HG03442 (cell line): Measurements from ENCODE around the gene CCDC170.
"Not testable (repeated sequence)": the region's sequence is repeated elsewhere in the genome, so short reads cannot be mapped to it uniquely, and the experiment has no call there.

Experiments used
- ATAC-seq: cut with Tn5 transposase; IDR thresholded peaks from one replicate; pipeline ENCODE4 v1.9.1; 2021; ENCODE audit warnings: mild to moderate bottlenecking, moderate library complexity; ENCODE audit not compliant: unreplicated experiment

The CCDC170 gene

DNA sequence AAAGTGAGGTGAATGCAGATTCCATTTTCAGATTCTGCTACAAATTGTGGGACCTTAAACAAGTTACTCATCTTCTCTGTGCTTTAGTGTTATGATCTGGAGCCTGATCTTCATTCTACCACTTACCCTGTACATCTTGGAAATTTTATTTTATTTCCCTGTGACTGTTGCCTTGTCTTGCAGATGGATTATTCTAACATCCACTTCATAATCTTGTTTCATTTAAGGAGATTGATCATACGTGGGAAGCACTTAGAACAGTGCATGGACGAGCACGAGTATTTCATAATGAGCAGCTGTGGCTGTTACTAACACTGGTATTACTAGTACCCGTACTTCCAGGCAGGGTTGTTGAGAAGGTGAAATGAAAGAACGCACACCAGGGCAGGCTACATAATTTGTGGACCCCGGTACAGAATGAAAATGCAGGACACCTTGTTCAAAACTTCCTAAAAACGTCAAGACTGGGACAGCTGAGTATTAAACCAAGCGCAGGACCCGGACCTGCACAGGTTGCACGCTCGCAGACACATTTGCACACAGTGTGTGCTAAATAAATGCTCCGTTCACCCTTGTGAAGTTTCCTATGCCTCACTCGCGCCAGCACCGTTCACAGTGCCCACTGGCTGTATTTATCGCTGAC lies 535 bp upstream of the CCDC170 start:
- no peak for ATAC-seq

DNA sequence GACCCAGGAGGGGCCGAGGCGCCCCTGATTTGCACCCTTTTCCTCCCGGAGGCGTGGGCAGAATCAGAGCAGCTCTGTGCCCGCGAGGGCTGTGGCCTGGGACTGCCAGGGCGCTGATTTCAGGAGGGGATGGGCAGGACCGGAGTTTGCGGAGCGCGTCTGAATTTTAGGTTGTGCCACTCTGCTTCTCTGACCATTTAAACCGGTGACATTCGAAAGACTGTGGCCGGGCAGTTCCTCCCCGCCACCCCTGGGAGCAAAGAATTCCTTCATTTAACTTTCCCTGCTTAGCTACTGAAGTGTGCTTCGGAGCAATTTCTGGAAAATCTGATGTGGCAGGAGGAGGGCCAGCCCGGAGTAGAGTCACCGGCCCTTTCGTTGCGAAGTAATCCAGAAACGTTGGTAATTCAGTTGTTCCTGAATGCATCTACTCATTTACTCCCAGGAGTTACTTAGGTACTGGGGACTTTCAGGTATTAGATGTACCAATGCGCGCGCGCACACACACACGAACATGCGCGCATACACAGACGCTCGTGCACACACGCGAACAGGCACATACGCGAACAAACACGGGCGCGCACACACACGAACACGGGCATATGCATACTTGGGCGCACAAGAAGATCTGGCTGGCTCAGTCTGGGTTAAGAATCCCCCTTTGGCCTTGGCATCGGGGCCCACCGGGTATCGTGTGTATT lies 568 bp downstream of the CCDC170 start:
- ATAC-seq = no peak

DNA sequence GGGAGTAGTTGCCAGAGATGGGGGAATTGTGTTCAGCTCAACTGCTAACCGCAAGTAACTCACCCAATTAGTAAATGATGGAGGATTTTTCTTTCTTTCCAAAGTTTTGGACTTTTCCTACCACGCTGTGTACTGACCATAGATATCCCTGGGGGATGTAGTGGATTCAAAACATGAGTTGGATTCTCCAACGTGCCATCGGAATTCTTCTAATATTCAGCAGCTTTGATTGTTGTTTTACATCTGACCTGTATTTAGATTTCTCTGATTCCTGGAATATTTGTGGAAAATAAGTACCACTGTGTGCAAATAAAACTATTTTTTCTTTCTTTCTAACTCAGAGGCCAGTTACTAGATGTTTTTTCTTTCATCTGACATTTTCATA lies 1.1 kb downstream of the CCDC170 start:
- ATAC-seq = no peak

DNA sequence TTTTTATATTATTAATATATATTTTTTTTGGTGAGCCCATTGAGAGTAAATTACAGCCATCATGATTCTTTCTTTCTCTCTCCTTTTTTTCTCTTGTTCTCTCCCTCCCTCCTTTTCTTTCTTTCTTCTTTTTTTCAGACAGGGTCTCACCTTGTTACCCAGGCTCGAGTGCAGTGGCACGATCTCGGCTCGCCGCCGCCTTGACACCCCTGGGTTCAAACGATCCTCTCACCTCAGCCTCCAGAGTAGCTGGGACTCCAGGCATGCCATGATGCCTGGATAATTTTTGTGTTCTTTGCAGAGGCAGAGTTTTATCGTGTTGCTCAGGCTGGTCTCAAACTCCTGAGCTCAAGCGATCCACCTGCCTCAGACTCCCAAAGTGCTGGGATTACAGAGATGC lies 1.6 kb downstream of the CCDC170 start:
- no peak for ATAC-seq

DNA sequence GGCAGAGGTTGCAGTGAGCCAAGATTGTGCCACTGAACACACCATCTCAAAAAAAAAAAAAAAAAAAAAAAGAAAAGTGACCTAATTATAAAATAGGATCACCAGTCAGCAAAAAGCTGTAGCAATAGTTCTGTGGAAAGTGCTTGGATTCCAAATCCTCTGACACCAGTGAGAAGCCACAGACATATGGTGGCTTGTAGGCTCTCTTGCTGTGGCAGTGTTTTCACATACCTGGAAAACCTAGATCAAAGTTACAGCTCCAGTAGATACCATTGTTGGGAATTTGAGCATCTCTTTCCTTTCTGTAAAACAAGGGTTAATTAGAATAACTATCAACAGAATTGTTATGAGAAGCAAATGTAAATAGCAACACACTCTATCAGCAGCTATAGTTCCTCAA lies 4.1 kb downstream of the CCDC170 start:
- ATAC-seq = peak; percentile 19

DNA sequence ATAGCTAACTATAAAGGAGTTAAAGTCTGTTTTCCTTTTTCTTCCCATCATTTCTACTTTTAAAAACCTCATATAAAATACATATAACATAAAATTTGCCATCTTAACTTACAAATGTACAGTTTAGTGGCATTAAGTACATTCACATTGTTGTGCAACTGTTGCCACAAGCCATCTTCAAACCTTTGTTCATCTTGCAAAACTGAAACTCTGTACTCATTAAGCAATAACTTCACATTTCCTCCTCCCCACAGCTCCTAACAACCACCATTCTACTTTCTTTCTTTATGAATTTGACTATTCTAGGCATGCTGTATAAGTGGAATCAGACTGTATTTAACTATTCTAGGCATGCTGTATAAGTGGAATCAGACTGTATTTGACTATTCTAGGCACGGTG lies 4.5 kb downstream of the CCDC170 start:
- ATAC-seq = peak; percentile 74

DNA sequence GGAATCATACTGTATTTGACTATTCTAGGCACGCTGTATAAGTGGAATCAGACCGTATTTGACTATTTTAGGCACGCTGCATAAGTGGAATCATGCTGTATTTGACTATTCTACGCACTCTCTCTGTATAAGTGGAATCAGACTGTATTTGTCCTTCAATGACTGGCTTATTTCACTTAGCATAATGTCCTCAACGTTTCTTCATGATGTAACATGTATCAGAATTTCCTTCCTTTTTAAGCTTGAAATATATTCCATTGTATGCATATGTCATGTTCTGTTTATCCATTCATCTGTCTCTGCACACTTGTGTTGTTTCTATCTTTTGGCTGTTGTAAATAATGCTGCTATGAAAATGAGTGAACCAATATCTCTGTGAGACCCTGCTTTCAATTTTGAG lies 5.7 kb downstream of the CCDC170 start:
- no peak for ATAC-seq

DNA sequence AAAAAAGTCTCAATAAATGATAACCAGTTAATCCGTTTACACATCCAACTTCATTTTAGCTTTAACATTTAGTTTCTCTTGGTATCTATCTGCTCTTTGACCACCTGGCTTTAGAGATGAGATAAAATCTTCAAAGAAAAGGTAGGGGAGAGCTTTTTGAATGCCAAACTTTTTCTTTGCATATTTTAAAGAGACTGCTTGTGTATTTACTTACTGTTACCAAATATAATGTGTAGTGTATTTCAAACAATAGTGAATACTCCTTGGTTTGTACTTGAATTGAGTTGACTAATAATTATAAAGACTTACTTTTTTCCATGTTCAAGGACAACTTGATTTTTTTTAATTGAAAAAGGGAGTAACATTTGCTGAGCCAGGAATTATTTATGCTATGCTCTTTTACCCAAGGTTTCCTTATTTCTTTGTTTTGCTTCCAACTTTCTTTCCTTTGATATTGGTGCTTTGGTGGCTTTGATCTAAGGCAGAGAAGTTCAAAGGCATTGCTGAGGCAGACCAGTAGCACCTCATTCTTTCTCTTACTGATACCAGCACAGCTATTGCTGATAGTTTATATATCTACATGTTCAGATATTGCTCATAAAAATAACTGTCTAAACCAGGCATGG lies 7.8 kb downstream of the CCDC170 start:
- ATAC-seq = no peak

DNA sequence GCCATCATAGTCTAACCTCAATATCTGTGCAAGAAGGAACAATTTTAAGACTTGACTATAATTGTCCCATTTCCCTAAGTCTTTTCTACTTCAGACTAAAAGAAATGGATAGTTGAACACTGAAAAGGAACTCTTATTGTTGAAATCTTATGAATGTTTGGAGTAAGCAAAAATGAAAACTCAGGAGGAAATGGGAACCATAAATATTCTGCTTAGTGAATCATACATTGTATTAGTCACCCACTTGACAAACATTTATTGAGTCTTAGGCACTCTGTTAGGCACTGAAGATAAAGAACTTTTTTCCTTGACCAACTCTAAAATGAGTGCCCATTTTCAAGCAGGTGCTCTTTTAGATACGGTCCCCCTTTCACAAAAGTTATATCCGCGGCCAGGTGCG lies 8.7 kb downstream of the CCDC170 start:
- no peak for ATAC-seq

DNA sequence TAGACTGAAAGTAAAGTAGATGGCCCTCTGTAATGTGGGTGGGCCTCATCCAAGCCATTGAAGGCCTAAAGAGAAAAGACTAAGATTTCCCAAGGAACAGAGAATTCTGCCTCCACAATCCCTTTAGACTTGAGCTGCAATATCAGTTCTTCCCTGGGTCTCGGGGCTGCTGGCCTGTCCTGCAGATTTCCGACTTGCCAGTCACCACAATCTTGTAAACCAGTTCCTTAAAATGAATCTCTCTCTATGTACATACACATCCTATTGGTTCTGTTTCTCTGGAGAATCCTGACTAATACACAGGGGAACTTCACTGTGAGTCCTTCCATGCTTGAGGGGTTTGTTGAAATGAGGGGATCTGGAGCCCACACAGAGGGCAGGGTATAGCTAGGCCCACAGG lies 12.9 kb downstream of the CCDC170 start:
- no peak for ATAC-seq

DNA sequence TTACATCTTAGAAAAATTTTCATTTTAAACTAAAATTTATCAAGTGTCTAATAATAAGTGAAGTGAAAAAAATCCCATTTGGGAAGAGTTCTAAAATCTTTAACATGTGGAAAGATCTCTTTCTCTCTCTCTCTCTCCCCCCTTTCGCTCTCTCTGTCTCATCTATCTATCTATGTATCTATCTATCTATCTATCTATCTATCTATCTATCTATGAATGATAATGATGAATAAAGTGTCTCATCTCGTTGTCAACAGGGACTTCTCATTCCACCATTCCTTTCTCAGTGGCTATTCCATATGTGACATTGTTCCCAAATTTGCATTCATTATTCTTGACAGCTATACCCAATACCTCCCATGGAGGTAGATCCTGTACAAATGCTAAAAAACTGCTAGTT lies 15.2 kb downstream of the CCDC170 start:
- no peak for ATAC-seq

DNA sequence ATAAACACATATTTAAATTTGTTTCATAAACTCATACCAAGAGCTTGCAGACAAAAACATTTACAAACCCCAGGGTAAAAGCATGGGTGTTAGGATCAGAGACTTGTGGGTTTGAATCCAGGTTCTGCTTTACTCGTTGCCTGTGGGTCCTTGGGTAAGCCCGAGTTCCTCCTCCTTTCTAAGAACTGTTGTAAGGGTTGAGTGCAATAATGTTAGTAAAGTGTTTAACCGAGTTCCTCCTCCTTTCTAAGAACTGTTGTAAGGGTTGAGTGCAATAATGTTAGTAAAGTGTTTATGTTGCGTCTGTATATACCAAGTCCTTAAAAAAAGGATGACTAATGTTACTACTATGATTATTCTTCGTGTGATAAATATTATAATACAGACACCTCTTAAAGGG lies 18.7 kb downstream of the CCDC170 start:
- no peak for ATAC-seq

DNA sequence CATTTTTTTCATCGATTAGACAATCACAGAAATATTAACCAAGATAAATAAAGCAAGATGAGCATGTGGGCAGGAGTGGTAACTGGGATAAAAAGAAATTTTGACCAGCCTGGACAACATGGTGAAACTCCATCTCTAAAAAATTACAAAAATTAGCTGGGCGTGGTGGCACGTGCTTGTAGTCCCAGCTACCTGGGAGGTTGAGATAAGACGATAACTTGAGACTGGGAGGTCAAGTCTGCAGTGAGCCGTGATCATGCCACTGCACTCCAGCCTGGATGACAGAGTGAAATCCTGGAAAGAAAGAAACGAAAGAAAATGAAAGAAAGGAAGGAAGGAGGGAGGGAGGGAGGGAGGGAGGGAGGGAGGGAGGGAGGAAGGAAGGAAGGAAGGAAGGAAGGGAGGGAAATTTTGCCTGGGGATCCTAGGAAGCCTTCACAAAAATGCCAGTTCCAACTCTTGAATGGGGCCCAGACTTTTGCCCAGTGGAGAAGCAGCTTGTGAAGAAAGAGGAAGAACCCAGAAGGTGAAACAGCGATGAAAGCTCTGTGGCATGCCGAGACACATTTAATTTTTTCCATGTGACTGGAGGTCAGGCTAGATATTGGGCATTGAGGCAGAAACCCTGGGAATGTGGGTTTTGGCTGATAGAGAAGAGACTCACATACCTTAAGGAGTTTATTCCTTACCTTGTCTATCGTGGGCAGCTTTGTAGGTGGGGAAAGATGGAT lies 20.3 kb downstream of the CCDC170 start:
- no peak for ATAC-seq

DNA sequence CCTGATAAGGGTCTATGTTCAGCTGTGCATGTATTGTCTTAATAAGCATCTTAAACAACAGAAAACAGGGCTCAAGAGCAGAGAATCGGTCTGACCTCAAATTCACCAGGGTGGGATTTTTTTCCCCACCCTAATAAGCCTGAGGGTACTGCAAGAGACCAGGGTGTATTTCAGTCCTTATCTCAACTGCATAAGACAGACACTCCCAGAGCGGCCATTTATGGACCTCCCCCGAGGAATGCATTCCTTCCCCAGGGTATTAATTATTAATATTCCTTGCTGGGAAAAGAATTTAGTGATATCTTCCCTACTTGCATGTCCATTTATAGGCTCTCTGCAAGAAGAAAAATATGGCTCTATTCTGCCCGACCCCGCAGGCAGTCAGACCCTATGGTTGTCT lies 25.2 kb downstream of the CCDC170 start:
- not testable (repeated sequence) for ATAC-seq

DNA sequence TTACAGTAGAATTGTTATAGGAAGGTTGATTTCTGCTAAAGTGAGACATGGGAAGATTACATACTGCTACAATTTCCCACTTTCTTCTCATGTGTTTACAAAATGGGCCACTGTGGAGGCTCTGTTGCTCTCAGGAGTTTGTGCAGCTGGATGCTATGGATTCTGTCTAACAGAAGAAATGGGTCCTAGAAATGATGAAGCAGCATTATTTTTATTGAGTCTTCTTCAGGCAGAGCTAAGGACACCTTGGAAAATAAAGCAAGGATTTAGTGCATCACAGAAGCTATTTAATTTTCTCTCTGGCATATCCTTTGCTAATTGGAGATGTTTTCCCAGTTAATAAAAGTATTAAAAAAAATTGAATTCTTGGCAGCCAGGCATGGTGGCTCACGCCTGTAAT lies 29.2 kb downstream of the CCDC170 start:
- ATAC-seq = no peak

DNA sequence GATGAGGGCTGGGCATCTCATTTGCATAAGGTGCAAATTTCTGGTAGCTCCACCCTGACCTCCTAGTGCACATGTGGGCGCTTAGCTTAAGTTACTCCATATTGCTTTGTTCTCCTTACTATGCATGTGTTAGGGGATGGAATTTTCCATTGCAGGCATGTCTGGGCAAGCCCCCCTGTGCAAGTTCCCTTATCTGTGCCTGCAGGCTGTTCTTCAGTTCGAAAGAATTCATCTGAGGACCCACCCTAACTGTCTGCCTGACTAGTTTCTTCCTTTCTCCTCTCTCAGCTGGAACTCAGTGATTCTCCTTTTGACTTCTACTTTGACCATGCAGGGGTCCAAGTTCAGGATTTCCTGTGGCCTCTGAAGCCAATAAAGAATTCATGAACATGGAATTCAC lies 30.2 kb downstream of the CCDC170 start:
- no peak for ATAC-seq

DNA sequence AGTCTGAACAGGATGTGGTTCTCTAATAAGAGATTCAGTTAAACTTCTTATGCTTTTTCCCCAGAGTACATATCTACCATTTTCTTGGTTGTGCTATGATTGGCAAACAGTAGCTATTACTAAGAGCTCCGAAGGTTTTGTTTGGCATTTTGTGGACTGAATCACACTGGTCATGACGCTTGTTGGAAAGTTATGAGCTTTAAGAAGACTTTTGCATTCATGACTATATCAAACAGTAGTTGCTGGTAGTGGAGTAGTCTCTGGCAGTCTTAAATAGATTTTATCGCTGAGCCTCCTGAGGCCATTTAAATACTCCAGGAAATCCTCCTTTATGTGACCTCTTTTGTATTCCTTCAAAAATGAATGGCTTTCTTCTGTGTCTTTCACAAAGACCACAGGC lies 40.8 kb downstream of the CCDC170 start:
- no peak for ATAC-seq

DNA sequence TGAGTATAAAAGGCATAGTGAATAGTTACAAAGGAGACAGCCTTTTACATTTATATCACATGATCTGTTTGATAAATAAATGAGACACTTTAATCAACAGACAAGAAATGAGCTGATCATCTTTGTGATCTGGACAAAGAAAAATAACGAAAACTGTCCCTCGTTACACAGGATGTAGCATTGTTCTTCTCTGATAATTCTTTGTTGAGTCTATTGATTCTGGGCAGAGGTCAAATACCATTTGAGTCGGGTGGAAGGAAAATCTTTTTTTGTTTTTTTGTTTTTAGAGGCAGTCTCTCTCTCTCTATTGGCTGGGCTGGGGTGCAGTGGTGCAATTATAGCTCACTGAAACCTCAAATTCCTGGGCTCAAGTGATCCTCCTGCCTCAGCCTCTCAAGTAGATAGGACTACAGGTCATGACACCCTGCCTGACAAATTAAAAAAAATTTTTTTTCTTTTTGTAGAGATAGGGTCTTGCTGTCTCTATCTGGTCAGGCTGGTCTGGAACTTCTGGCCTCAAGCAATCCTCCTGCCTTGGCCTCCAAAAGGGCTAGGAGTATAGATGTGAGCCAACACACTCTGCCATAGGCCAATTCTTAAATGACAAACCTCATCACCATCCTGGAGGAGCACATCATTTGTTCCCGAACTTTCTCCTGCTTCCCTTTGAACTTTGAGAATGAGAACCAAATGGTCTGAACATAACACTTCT lies 41.8 kb downstream of the CCDC170 start:
- ATAC-seq = no peak

DNA sequence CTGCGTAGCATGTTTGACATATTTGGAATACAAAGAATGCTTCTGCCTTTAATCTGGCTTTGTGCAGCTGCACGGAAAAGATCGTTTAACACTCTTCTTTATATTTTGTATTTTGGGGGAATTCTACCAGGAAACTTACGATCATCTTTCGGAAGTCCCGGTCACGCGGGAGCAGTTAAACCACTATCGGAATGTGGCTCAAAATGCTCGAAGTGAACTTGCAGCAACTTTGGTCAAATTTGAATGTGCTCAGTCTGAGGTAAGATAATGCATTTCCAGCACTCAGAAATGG lies 42.3 kb downstream of the CCDC170 start:
- ATAC-seq = no peak

DNA sequence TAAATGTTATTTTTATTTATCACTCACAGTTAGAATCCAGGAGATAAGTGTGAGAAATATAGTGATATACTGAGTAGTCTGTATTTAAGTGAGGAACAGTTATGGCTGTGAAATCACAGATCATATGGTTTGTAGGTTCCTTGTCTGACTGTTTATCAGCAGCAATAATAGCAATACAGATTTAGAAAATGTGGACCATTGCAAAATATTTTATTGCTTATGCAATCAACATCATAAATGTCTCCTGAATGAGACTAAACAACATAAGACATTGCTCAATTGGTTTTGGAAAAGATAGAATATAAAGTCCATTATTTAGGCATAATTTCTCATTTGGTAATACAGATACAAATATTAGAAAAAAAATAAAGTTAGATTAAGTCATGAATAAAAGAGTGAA lies 43.7 kb downstream of the CCDC170 start:
- ATAC-seq = no peak

DNA sequence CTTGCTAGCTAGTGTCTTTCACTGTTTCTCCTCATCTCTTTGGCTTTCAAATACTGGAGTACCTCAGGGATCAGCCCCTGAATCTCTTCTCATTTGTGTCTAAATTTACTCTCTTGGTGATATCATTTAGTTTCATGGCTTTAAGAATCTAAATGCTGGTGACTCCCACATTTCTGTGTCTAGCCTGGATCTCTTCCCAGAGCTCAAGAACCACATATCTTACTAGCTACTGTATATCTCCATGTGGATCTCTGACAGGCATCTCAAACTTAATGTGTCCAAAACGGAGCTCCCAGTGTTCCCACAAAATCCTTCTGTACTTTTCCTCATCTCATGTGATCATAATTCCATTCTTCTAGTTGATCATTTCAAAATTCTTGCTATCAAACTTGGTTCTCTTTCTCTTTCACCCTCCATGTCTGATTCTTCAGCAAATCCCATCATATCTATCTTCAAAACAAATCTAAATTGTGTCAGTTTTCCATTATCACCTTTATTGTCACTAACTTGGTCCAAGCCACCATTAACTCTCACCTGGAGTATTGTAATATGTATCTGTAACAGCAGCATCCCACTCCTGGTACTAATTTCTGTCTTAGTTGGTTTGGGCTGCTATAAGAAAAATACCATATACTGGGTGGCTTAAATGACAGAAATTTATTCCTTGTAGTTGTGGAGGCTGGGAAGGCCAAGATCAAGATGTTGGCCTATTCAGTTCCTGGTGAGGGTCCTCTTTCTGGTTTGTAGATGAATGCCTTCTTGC lies 45.9 kb downstream of the CCDC170 start:
- no peak for ATAC-seq
